IMR-90 (cell line): ENCODE measurements around the gene PPP6R1.

Experiments used
- BHLHE40 ChIP-seq: fragments of 150-350 bp; IDR thresholded peaks from 2 replicates; pipeline ENCODE4 v1.6.1; 2016; ENCODE audit warnings: mild to moderate bottlenecking, low read depth, low read length
- CEBPB ChIP-seq: IDR thresholded peaks from 2 replicates; pipeline ENCODE4 v1.6.1; 2012; ENCODE audit warnings: low read depth, low read length, improper control_type of control experiment
- CHD1 ChIP-seq: IDR thresholded peaks from 2 replicates; pipeline ENCODE4 v1.6.1; 2012; ENCODE audit warnings: low read depth, low read length, improper control_type of control experiment
- CTCF ChIP-seq: conservative IDR thresholded peaks from 2 replicates; pipeline ENCODE4 v1.5.1; 2012; ENCODE audit warnings: mild to moderate bottlenecking, low read depth, low read length, improper control_type of control experiment
- ELK1 ChIP-seq: fragments of 150-350 bp; IDR thresholded peaks from 2 replicates; pipeline ENCODE4 v1.6.1; 2016; ENCODE audit warnings: low read depth, mild to moderate bottlenecking, low read length, moderate library complexity, borderline replicate concordance
- MAFK ChIP-seq: IDR thresholded peaks from 2 replicates; pipeline ENCODE4 v1.6.1; 2012; ENCODE audit warnings: low read depth, low read length, improper control_type of control experiment
- MXI1 ChIP-seq: IDR thresholded peaks from 2 replicates; pipeline ENCODE4 v1.6.1; 2012; ENCODE audit warnings: low read depth, mild to moderate bottlenecking, low read length, moderate library complexity, borderline replicate concordance
- POLR2A ChIP-seq: IDR thresholded peaks from 2 replicates; pipeline ENCODE4 v1.6.1; 2012; ENCODE audit warnings: mild to moderate bottlenecking, low read depth, low read length
- RAD21 ChIP-seq: IDR thresholded peaks from 2 replicates; pipeline ENCODE4 v1.6.1; 2012; ENCODE audit warnings: low read length, improper control_type of control experiment
- RCOR1 ChIP-seq: IDR thresholded peaks from 2 replicates; pipeline ENCODE4 v1.6.1; 2012; ENCODE audit warnings: mild to moderate bottlenecking, low read length, improper control_type of control experiment; ENCODE audit not compliant: insufficient replicate concordance
- RFX5 ChIP-seq: IDR thresholded peaks from 2 replicates; pipeline ENCODE4 v1.8.0; 2012; ENCODE audit warnings: low read depth, mild to moderate bottlenecking, low read length, moderate library complexity
- SMC3 ChIP-seq: fragments of 150-350 bp; IDR thresholded peaks from 2 replicates; pipeline ENCODE4 v1.6.1; 2016; ENCODE audit warnings: low read depth, mild to moderate bottlenecking, antibody characterized with exemption, low read length, moderate library complexity
- USF2 ChIP-seq: fragments of 150-350 bp; IDR thresholded peaks from 2 replicates; pipeline ENCODE4 v1.6.1; 2017; ENCODE audit warnings: mild to moderate bottlenecking, antibody characterized with exemption, low read length, low read depth

- TF ChIP-seq POLR2A, result no peak
- no peak for TF ChIP-seq CTCF
- TF ChIP-seq RAD21, result no peak
- no peak for TF ChIP-seq SMC3
- TF ChIP-seq MXI1, result no peak
- no peak for TF ChIP-seq CEBPB
- no peak for TF ChIP-seq CHD1
- TF ChIP-seq BHLHE40, result no peak
- no peak for TF ChIP-seq USF2
- no peak for TF ChIP-seq MAFK
- no peak for TF ChIP-seq RCOR1
- TF ChIP-seq RFX5, result no peak
- TF ChIP-seq ELK1, result no peak
Observed at GRCh38 chr19:55232986-55233385, 25.8 kb downstream of the PPP6R1 start.
